ENCODE results near the gene NSD1. TPM values are rescaled to one million over a fixed set of nuclear protein-coding genes. Genes with fewer than 3 reads are reported as not detected.

The NSD1 gene
- total RNA-seq (2014; rRNA removed) (48.9 and 70.5 TPM in 2 replicates), Bru-seq, nascent RNA (percentile 88 among the genes with signal in this experiment), BruChase-seq, experiment 1, labeled RNA remaining after a 6-hour chase (percentile 88 among the genes with signal in this experiment), BruChase-seq, experiment 2, labeled RNA remaining after a 2-hour chase (percentile 86 among the genes with signal in this experiment)
- long read RNA-seq, partial matches to known transcripts: 20 of 60 reads
- long read RNA-seq, other reads (novel, unspliced or antisense): 39 of 60 reads

- H3K9me2 ChIP-seq (replicated peaks; ENCODE audit: low read length): no peaks in the 10 kb centered on the region
- H3K4me3 ChIP-seq (ENCODE audit: low read length): peak within 1 kb of the TSS; percentile 79
- peak within 1 kb of the TSS; percentile 99 for H3K9ac ChIP-seq (ENCODE audit: low read length)
- ATAC-seq (peak; percentile 60), DNase-seq (peak; percentile 75)
- POLR2A ChIA-PET (ENCODE audit: unreplicated experiment): no interaction called here
- CTCF ChIA-PET: no interaction called here
- H3K36me3 ChIP-seq (ENCODE audit: low read depth, low read length): peaks cover 17% of the 10 kb centered on the region
- H3K4me1 ChIP-seq (ENCODE audit: insufficient read depth, low read length): peaks cover 31% of the 10 kb centered on the region
- BruUV-seq (replicated peaks): no TSS peak
- peak within 1 kb of the TSS; percentile 35 for H3K27ac ChIP-seq (ENCODE audit: low read length)
- H3K79me2 ChIP-seq (ENCODE audit: low read length): peaks cover 41% of the 10 kb centered on the region
- H3K4me2 ChIP-seq (ENCODE audit: low read length): peak within 1 kb of the TSS; percentile 98
- intact Hi-C loops (cut with micrococcal nuclease): loop anchor here (5.0 kb wide), 1 partner anchor 169 kb away; the partner anchor contains the start of genes PRELID1 and RAB24
- H3K27me3 ChIP-seq (ENCODE audit: low read length): no peaks in the 10 kb centered on the region
- peak within 1 kb of the TSS; percentile 94 for H2AFZ ChIP-seq (ENCODE audit: low read length)
- H3K9me3 ChIP-seq (ENCODE audit: low read length): no peaks in the 10 kb centered on the region
- no peak for TF ChIP-seq CTCF (conservative IDR thresholded peaks at IDR 0.05; ENCODE audit: low read depth, low read length)
- no peak for TF ChIP-seq EZH2phosphoT487 (IDR thresholded peaks at IDR 0.05; ENCODE audit: borderline replicate concordance, low read length)
- TF ChIP-seq EZH2 (IDR thresholded peaks at IDR 0.05; ENCODE audit: low read length, unreplicated experiment): no peak
- H4K20me1 ChIP-seq (ENCODE audit: low read length): no peaks in the 10 kb centered on the region; the same call in 1 of the 2 replicates
- H3F3A ChIP-seq (ENCODE audit: low read length, unreplicated experiment): no peaks in the 10 kb centered on the region
These were observed at the start of gene NSD1 for GRCh38 chr5:177133096-177133852. Gene NSD1, plus strand, starts transcription at chr5:177133773. Its CDS starts 1,331 bp downstream, at chr5:177135104.

- H2AFZ ChIP-seq (ENCODE audit: low read length): no peak overlapping the region
- H3K9ac ChIP-seq (ENCODE audit: low read length): no peak overlapping the region
- H3K79me2 ChIP-seq (ENCODE audit: low read length): 0 out of 2 replicates have a peak, but pooled peaks cover 3% of the 10 kb centered on the region
- TF ChIP-seq CTCF (conservative IDR thresholded peaks at IDR 0.05; ENCODE audit: low read depth, low read length): no peak
- TF ChIP-seq EZH2phosphoT487 (IDR thresholded peaks at IDR 0.05; ENCODE audit: borderline replicate concordance, low read length): no peak
- TF ChIP-seq EZH2 (IDR thresholded peaks at IDR 0.05; ENCODE audit: low read length, unreplicated experiment): no peak
- H3K4me1 ChIP-seq (ENCODE audit: insufficient read depth, low read length): peaks cover 8% of the 10 kb centered on the region; the same call in 1 of the 2 replicates
- H4K20me1 ChIP-seq (ENCODE audit: low read length): no peaks in the 10 kb centered on the region
- no peak for DNase-seq
- H3K27me3 ChIP-seq (ENCODE audit: low read length): no peaks in the 10 kb centered on the region
- CTCF ChIA-PET: interaction anchor here (0.5 kb wide), 1 partner anchor 25 kb away, joined by 4 read pairs; no protein-coding TSS in a partner anchor
- no peaks in the 10 kb centered on the region for H3K36me3 ChIP-seq (ENCODE audit: low read depth, low read length)
- ATAC-seq: no peak
- H3K9me2 ChIP-seq (replicated peaks; ENCODE audit: low read length): no peaks in the 10 kb centered on the region
- no peak overlapping the region for H3K4me2 ChIP-seq (ENCODE audit: low read length)
- no peak overlapping the region for H3K4me3 ChIP-seq (ENCODE audit: low read length)
- no peaks in the 10 kb centered on the region for H3K9me3 ChIP-seq (ENCODE audit: low read length)
- no peak overlapping the region for H3K27ac ChIP-seq (ENCODE audit: low read length)
- H3F3A ChIP-seq (ENCODE audit: low read length, unreplicated experiment): peaks cover 6% of the 10 kb centered on the region
- no TSS peak for BruUV-seq (replicated peaks)
- intact Hi-C loops (cut with micrococcal nuclease): no loop called here
- POLR2A ChIA-PET (ENCODE audit: unreplicated experiment): no interaction called here
These were observed 49.4 kb upstream of the NSD1 start for GRCh38 chr5:177084175-177084574.
